ENCODE measurements around the gene RUFY1. TPM values are rescaled to one million over a fixed set of nuclear protein-coding genes. Genes with fewer than 3 reads are reported as not detected.

RUFY1 gene
- total RNA-seq, 1 experiment from 2014 or later, result 45.7 TPM

- H3K56ac ChIP-seq (ENCODE audit: insufficient read length, low read depth, low read length), result no peak overlapping the region
- no peak overlapping the region for H3K4ac ChIP-seq (ENCODE audit: low read depth, low read length)
- WGBS (ENCODE audit: extremely low coverage, insufficient read length, low lambda C conversion rate), result no CpG with 5 or more reads among the region's 7 CpGs
- peaks cover 10% of the 10 kb centered on the region for H3K79me1 ChIP-seq (ENCODE audit: insufficient read depth, low read depth, low read length, poor library complexity, severe bottlenecking)
- Mint-ChIP-seq H3K36me3 (ENCODE audit: insufficient read depth in 1 of 3, low read depth in 3 of 3) (peaks cover 80 to 98% (median 94%) of the 10 kb centered on the region in 3 experiments), H3K4me1 (peaks cover 48 to 59% of the 10 kb centered on the region in 2 experiments), H3K27me3 (ENCODE audit: low read depth) (no peaks in the 10 kb centered on the region), H3K27ac (peak overlapping the region in 2 of 3 experiments; percentile 7 to 64; a peak in 3 of 7 replicates), H3K9me3 (peaks cover 2% of the 10 kb centered on the region in 2 experiments; a peak in 4 of 5 replicates), H3K4me3 (no peak overlapping the region; a peak in 1 of 5 replicates)
- no peak overlapping the region for H2AFZ ChIP-seq (ENCODE audit: low read length)
- no peak overlapping the region for H3K27ac ChIP-seq (ENCODE audit: insufficient read length, low read depth, low read length)
- no peak overlapping the region for H3K18ac ChIP-seq (ENCODE audit: insufficient read length, low read depth, low read length)
- H3K4me2 ChIP-seq (ENCODE audit: insufficient read depth, insufficient read length, low read length), result no peak overlapping the region
- no peak overlapping the region for H4K8ac ChIP-seq (replicated peaks; ENCODE audit: insufficient read length, low read depth, low read length)
- H3K23me2 ChIP-seq (ENCODE audit: insufficient read length, low read depth, low read length, poor library complexity, severe bottlenecking), result peaks cover under 1% of the 10 kb centered on the region
- peaks cover 26% of the 10 kb centered on the region for H3K79me2 ChIP-seq (ENCODE audit: insufficient read depth, low read length)
- H3K27me3 ChIP-seq (ENCODE audit: insufficient read depth, low read length), result no peaks in the 10 kb centered on the region
- no peak overlapping the region for H3K23ac ChIP-seq (ENCODE audit: insufficient read length, low read depth, low read length)
- no peak overlapping the region for H2BK12ac ChIP-seq (ENCODE audit: insufficient read length, low read depth, low read length)
- H3K9ac ChIP-seq (ENCODE audit: extremely low read depth, insufficient read length, low read length), result no peak overlapping the region
- no peak overlapping the region for H2BK5ac ChIP-seq (ENCODE audit: insufficient read length, low read length)
- no peak overlapping the region for H2BK120ac ChIP-seq (ENCODE audit: low read depth, low read length, poor library complexity, severe bottlenecking)
- DNase-seq, result no peak
- H4K5ac ChIP-seq (ENCODE audit: insufficient read length, low read depth, low read length), result no peak overlapping the region
- H2BK20ac ChIP-seq (ENCODE audit: low read depth, low read length, poor library complexity, severe bottlenecking), result no peak overlapping the region
- no peak overlapping the region for H3T11ph ChIP-seq (ENCODE audit: low read length)
- no peak overlapping the region for H2AK5ac ChIP-seq (ENCODE audit: insufficient read length, low read length)
- H2BK15ac ChIP-seq (ENCODE audit: low read depth, low read length), result no peak overlapping the region
- TF ChIP-seq, protein P1, sequence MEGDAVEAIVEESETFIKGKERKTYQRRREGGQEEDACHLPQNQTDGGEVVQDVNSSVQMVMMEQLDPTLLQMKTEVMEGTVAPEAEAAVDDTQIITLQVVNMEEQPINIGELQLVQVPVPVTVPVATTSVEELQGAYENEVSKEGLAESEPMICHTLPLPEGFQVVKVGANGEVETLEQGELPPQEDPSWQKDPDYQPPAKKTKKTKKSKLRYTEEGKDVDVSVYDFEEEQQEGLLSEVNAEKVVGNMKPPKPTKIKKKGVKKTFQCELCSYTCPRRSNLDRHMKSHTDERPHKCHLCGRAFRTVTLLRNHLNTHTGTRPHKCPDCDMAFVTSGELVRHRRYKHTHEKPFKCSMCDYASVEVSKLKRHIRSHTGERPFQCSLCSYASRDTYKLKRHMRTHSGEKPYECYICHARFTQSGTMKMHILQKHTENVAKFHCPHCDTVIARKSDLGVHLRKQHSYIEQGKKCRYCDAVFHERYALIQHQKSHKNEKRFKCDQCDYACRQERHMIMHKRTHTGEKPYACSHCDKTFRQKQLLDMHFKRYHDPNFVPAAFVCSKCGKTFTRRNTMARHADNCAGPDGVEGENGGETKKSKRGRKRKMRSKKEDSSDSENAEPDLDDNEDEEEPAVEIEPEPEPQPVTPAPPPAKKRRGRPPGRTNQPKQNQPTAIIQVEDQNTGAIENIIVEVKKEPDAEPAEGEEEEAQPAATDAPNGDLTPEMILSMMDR (conservative IDR thresholded peaks at IDR 0.05), result no peak
- peaks cover 3% of the 10 kb centered on the region for H3K4me1 ChIP-seq (ENCODE audit: insufficient read depth, low read length)
- H3K14ac ChIP-seq (ENCODE audit: insufficient read depth, low read length), result no peak overlapping the region
- H3K9me3 ChIP-seq (ENCODE audit: control insufficient read depth, low read depth, low read length), result no peaks in the 10 kb centered on the region
- no peaks in the 10 kb centered on the region for H4K20me1 ChIP-seq (ENCODE audit: control insufficient read depth, insufficient read depth, insufficient read length)
- H4K91ac ChIP-seq (ENCODE audit: insufficient read length, low read depth, low read length), result no peak overlapping the region
Measured at GRCh38 chr5:179617930-179618329, 67.6 kb downstream of the RUFY1 start.

All from H9 (cell line).